GM13976 (cell line): ENCODE data around the gene BPIFB6.

Experiments used
- DNase-seq: peaks from one replicate; pipeline ENCODE4 v3.0.0; 2012; ENCODE audit warnings: low spot score
- in situ Hi-C: fragments of 300-500 bp; cut with MboI; formaldehyde crosslinking; loops from one replicate; pipeline ENCODE4 v1.12.0; 2022; ENCODE audit warnings: low sequenced_read_pairs, mixed read lengths, inconsistent platforms; ENCODE audit not compliant: unreplicated experiment
- TF ChIP-seq, protein P1 (sequence below): IDR thresholded peaks from 2 replicates; pipeline ENCODE4 v1.5.1; 2012; ENCODE audit warnings: borderline replicate concordance, mild to moderate bottlenecking; ENCODE audit not compliant: insufficient read depth; ENCODE audit errors: extremely low read depth, missing control alignments, control extremely low read depth

Gene BPIFB6

GRCh38 chr20:33007376-33008335, 23.8 kb upstream of the BPIFB6 start, which contains the start of gene BPIFB2:
BPIFB2 (plus strand) TSS chr20:33007704; CDS start chr20:33008575, 871 bp downstream.
- in situ Hi-C loops, result no loop called here
- TF ChIP-seq, protein P1, sequence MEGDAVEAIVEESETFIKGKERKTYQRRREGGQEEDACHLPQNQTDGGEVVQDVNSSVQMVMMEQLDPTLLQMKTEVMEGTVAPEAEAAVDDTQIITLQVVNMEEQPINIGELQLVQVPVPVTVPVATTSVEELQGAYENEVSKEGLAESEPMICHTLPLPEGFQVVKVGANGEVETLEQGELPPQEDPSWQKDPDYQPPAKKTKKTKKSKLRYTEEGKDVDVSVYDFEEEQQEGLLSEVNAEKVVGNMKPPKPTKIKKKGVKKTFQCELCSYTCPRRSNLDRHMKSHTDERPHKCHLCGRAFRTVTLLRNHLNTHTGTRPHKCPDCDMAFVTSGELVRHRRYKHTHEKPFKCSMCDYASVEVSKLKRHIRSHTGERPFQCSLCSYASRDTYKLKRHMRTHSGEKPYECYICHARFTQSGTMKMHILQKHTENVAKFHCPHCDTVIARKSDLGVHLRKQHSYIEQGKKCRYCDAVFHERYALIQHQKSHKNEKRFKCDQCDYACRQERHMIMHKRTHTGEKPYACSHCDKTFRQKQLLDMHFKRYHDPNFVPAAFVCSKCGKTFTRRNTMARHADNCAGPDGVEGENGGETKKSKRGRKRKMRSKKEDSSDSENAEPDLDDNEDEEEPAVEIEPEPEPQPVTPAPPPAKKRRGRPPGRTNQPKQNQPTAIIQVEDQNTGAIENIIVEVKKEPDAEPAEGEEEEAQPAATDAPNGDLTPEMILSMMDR, result no peak
- DNase-seq, result no peak

- in situ Hi-C loops, result no loop called here
- DNase-seq, result no peak
- TF ChIP-seq, protein P1, result no peak
Observed at GRCh38 chr20:33008336-33009213, 22.9 kb upstream of the BPIFB6 start.

- no peak for DNase-seq
- in situ Hi-C loops, result no loop called here
- TF ChIP-seq, protein P1, result no peak
Observed at GRCh38 chr20:33009214-33010132, 22.0 kb upstream of the BPIFB6 start.

GRCh38 chr20:33010133-33010504, 21.3 kb upstream of the BPIFB6 start:
- DNase-seq, result no peak
- in situ Hi-C loops, result no loop called here
- TF ChIP-seq, protein P1, result no peak

DNA sequence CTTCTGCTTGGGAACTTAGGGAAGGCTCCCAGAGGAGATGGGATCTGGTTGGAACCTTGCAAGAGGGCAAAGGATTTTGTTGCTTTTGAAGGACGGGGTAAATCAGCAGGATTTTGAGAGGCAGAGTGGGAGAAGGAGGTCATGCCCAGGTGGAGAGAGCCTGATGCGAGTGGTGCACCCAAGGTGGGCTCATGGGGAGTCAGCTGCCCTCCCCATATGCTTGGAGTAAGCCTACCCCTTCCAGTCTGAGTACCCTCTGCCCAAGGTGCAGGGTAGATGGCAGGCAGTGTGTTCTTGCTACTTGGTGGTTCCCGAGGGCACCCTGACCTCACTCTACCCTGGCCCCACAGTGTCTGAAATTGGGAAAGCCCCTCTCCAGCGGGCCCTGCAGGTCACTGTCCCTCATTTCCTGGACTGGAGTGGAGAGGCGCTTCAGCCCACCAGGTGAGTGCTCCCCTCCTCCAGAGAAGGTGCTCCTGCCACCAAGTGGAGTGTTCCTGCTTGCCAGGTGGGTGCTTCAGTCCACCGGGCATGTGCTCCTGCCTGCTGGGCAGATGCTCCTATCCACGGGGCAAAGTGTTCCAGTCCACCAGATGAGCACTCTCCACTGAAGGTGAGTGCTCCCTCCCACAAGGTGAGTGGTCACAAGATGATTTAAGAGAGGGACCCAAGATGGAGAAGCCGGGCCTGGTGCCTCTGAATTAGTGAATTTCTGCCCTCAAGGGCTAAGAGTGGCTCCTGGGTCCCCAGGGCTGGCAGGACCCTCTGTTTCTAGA, 20.6 kb upstream of the BPIFB6 start:
- DNase-seq, result no peak
- in situ Hi-C loops, result no loop called here
- TF ChIP-seq, protein P1, result no peak
